HG03103 (cell line): ENCODE results near the gene TAS1R1.

Experiments used
- ATAC-seq: cut with Tn5 transposase; IDR thresholded peaks from one replicate; pipeline ENCODE4 v1.9.1; 2021; ENCODE audit warnings: low read depth; ENCODE audit not compliant: unreplicated experiment

Gene TAS1R1

GRCh38 chr1:6554907-6555778, at the start of gene TAS1R1:
Gene TAS1R1, plus strand, starts transcription at chr1:6555307. Its CDS starts 67 bp downstream, at chr1:6555374.
- no peak for ATAC-seq

GRCh38 chr1:6505367-6506209, 49.5 kb upstream of the TAS1R1 start:
- no peak for ATAC-seq

GRCh38 chr1:6506210-6507036, 48.7 kb upstream of the TAS1R1 start:
- no peak for ATAC-seq

GRCh38 chr1:6507037-6507428, 48.1 kb upstream of the TAS1R1 start:
- ATAC-seq = no peak

- no peak for ATAC-seq
These were observed 47.6 kb upstream of the TAS1R1 start for GRCh38 chr1:6507461-6507911.

- ATAC-seq = no peak
These were observed 46.8 kb upstream of the TAS1R1 start for GRCh38 chr1:6508154-6508815.

GRCh38 chr1:6508816-6509189, 46.3 kb upstream of the TAS1R1 start:
- ATAC-seq = no peak

- ATAC-seq = no peak
These were observed 45.7 kb upstream of the TAS1R1 start for GRCh38 chr1:6509220-6509918.

GRCh38 chr1:6509919-6510291, 45.2 kb upstream of the TAS1R1 start:
- no peak for ATAC-seq

GRCh38 chr1:6510493-6510892, 44.6 kb upstream of the TAS1R1 start:
- no peak for ATAC-seq

GRCh38 chr1:6511056-6511455, 44.1 kb upstream of the TAS1R1 start:
- ATAC-seq = no peak

- no peak for ATAC-seq
These were observed 43.4 kb upstream of the TAS1R1 start for GRCh38 chr1:6511561-6512244.

GRCh38 chr1:6512245-6512907, 42.7 kb upstream of the TAS1R1 start:
- no peak for ATAC-seq

- no peak for ATAC-seq
These were observed 42.2 kb upstream of the TAS1R1 start for GRCh38 chr1:6512908-6513280.

- ATAC-seq = no peak
These were observed 41.7 kb upstream of the TAS1R1 start for GRCh38 chr1:6513320-6513801.

- ATAC-seq = no peak
These were observed 39.3 kb upstream of the TAS1R1 start for GRCh38 chr1:6515771-6516170.

- no peak for ATAC-seq
These were observed 37.7 kb upstream of the TAS1R1 start for GRCh38 chr1:6517435-6517851.

GRCh38 chr1:6519491-6519934, 35.6 kb upstream of the TAS1R1 start:
- ATAC-seq = no peak
